Heart right ventricle (tissue), 16 donors: ENCODE measurements around the gene MXRA8. TPM values are rescaled to one million over a fixed set of nuclear protein-coding genes. Genes with fewer than 3 reads are reported as not detected.
"Not testable (repeated sequence)": the region's sequence is repeated elsewhere in the genome, so short reads cannot be mapped to it uniquely, and the experiment has no call there.

Experiments used
- ATAC-seq, 8 donors: fragments of 200-7000 bp; cut with Tn5 transposase; one replicate each; pipeline ENCODE4 v1.9.1; 2020; ENCODE audit warnings: mild to moderate bottlenecking in 8 of 8, moderate library complexity in 8 of 8, moderate number of reproducible peaks in 1 of 8
- DNase-seq, 2 donors: peaks; one replicate each; pipeline ENCODE4 v3.0.0-alpha.2; 2020
- H3K27ac ChIP-seq, 10 donors: fragments of 200-600 bp; sonication (generic) in 2 of 10; one replicate each; pipeline versions ENCODE4 v1.5.0 to v1.8.0; 2020 to 2022; ENCODE audit warnings: mild to moderate bottlenecking in 3 of 10
- H3K27me3 ChIP-seq, 7 donors: fragments of 200-600 bp; one replicate each; pipeline ENCODE4 v1.8.0; 2021 to 2022; ENCODE audit warnings: mild to moderate bottlenecking in 2 of 7
- H3K36me3 ChIP-seq, 9 donors: fragments of 200-600 bp; sonication (generic) in 1 of 9; one replicate each; pipeline versions ENCODE4 v1.5.0 to v1.8.0; 2020 to 2022; ENCODE audit warnings: mild to moderate bottlenecking in 2 of 9
- H3K4me1 ChIP-seq, 9 donors: fragments of 200-600 bp; sonication (generic) in 1 of 9; one replicate each; pipeline versions ENCODE4 v1.5.0 to v1.8.0; 2020 to 2022; ENCODE audit warnings: mild to moderate bottlenecking in 4 of 9
- H3K4me3 ChIP-seq, 10 donors: fragments of 200-600 bp; sonication (generic) in 2 of 10; one replicate each; pipeline versions ENCODE4 v1.5.0 to v1.8.0; 2020 to 2022; ENCODE audit warnings: mild to moderate bottlenecking in 7 of 10, moderate library complexity in 2 of 10
- H3K9me3 ChIP-seq, 11 donors: fragments of 200-600 bp in 10 of 11; sonication (generic) in 2 of 11; one replicate each; pipeline versions ENCODE4 v1.5.0 to v1.8.0; 2013 to 2022; ENCODE audit warnings: mild to moderate bottlenecking in 2 of 11, control low read depth in 1 of 11, moderate library complexity in 1 of 11
- WGBS, 2 donors: extraction: QIAGEN DNeasy Blood & Tissue Kit; methylation state at CpG; one replicate each; pipeline ENCODE4 v1.1.7; 2013; ENCODE audit warnings: inconsistent platforms in 1 of 2; 5-methylcytosine and 5-hydroxymethylcytosine counted together
- intact Hi-C, 10 donors: fragments of 100-400 bp; cut with DNase I; formaldehyde crosslinking; loops; one replicate each; pipeline versions ENCODE4 v1.11.1 to v1.14.2; 2022
- polyA plus RNA-seq, 2 donors: library from polyadenylated mRNA; stranded (reverse); fragments of 200-250 nt; gene quantifications; one replicate each; pipeline ENCODE4 v1.2.3, GENCODE V29; 2013
- total RNA-seq, 10 donors: library from RNA; stranded (reverse); fragmentation: NEBNext Ultra II Directional in 3 of 10; extraction: Animal tissue kit (Norgen Biotek cat#: 25700) in 3 of 10; gene quantifications; one replicate each; pipeline versions ENCODE4 v1.2.1 to v1.2.4, GENCODE V29; 2021 to 2023
- TF ChIP-seq, protein P1 (sequence below), 9 donors: fragments of 200-600 bp; sonication (generic) in 2 of 9; IDR thresholded peaks; one replicate each; pipeline versions ENCODE4 v1.5.0 to v1.8.0; 2021 to 2022; ENCODE audit warnings: antibody characterized with exemption in 9 of 9, mild to moderate bottlenecking in 5 of 9, moderate library complexity in 1 of 9
- donor health status: Arrhythmogenic right ventricular cardiomyopathy.
- donor health status: ischemic (EF 13 %, LVEDD 7.1; RV severe dilation, severe dysfunction).
- donor health status: healthy with polysubstance abuse.
- donor health status: DM: no; HTN: yes; CAD: no.
- donor health status: DM: no; HTN: no; CAD: no.
- donor health status: ischemic (EF 25% LVEDD 6.9; RV normal size, moderate dysfunction).
- donor health status: ischemic (EF 25% LVEDD 5.7; RV mildly dilated, moderate dysfunction).
- donor health status: healthy.
- donor health status: DM: yes; HTN: yes; CAD: no.
- donor health status: Ischemic cardiomyopathy.
- donor health status: ischemic (EF 35%, LVEDD 5.7; RV mildly dilated, moderate dysfunction).
- donor health status: nonischemic (EF 11% LVEDD 7.7; RV severe dilation, severe dysfunction).
- donor health status: DM: yes; HTN: yes; CAD: no.
- donor health status: PGD.
- donor health status: ischemic (EF 29% LVEDD 5.4; RV normal size, mild dysfunction).
- donor health status: nonischemic (EF 23%, LVEDD 6.1; RV moderate dilation, normal function).

Gene MXRA8
- total and polyA plus RNA-seq, 12 donors: 7.2 to 35.6 (median 15.5) TPM

GRCh38 chr1:1390675-1391074 lies 32.3 kb upstream of the MXRA8 start:
- H3K36me3 ChIP-seq: peaks cover 22 to 100% (median 91%) of the 10 kb centered on the region in 9 donors
- H3K4me3 ChIP-seq: no peak overlapping the region
- WGBS, 2 donors: 69 to 78% methylated on average over 12 of the region's 12 CpGs
- H3K4me1 ChIP-seq: peaks cover 0 to 41% (median 16%) of the 10 kb centered on the region in 9 donors
- intact Hi-C loops: no loop called here
- TF ChIP-seq, protein P1, sequence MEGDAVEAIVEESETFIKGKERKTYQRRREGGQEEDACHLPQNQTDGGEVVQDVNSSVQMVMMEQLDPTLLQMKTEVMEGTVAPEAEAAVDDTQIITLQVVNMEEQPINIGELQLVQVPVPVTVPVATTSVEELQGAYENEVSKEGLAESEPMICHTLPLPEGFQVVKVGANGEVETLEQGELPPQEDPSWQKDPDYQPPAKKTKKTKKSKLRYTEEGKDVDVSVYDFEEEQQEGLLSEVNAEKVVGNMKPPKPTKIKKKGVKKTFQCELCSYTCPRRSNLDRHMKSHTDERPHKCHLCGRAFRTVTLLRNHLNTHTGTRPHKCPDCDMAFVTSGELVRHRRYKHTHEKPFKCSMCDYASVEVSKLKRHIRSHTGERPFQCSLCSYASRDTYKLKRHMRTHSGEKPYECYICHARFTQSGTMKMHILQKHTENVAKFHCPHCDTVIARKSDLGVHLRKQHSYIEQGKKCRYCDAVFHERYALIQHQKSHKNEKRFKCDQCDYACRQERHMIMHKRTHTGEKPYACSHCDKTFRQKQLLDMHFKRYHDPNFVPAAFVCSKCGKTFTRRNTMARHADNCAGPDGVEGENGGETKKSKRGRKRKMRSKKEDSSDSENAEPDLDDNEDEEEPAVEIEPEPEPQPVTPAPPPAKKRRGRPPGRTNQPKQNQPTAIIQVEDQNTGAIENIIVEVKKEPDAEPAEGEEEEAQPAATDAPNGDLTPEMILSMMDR (IDR thresholded peaks at IDR 0.05): no peak
- H3K9me3 ChIP-seq: no peaks in the 10 kb centered on the region
- DNase-seq (no peak), ATAC-seq (peak in 1 of 8 donors; percentile 27)
- H3K27me3 ChIP-seq: no peaks in the 10 kb centered on the region
- peak overlapping the region in 2 of 10 donors; percentile 37 to 41 for H3K27ac ChIP-seq

DNA sequence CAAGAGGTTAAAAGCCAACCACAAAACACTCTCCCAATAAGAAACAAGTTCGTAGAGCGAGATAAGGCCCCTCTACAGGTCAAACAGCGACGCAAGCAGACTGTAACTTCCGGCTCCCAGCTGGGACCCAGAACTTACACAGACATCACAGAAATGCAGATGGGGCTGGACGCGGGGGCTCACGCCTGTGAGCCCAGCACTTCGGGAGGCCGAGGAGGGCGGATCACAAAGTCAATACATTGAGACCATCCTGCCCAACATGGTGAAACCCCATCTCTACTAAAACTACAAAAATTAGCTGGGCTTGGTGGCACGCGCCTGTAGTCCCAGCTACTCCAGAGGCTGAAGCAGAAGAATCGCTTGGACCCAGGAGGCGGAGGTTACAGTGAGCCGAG lies 29.7 kb upstream of the MXRA8 start:
- H3K4me3 ChIP-seq: no peak overlapping the region
- TF ChIP-seq, protein P1 (IDR thresholded peaks at IDR 0.05): no peak

GRCh38 chr1:1387098-1388077 lies 29.0 kb upstream of the MXRA8 start:
- no peaks in the 10 kb centered on the region for H3K27me3 ChIP-seq
- H3K4me1 ChIP-seq: peaks cover 0 to 18% (median 9%) of the 10 kb centered on the region in 9 donors
- H3K4me3 ChIP-seq: no peak overlapping the region
- DNase-seq (no peak), ATAC-seq (peak in 1 of 8 donors; percentile 20)
- H3K27ac ChIP-seq: no peak overlapping the region
- intact Hi-C loops: no loop called here
- H3K36me3 ChIP-seq: peaks cover 14 to 86% (median 70%) of the 10 kb centered on the region in 9 donors
- H3K9me3 ChIP-seq: no peaks in the 10 kb centered on the region
- 95 to 97% methylated on average over 50 of the region's 50 CpGs for WGBS, 2 donors
- TF ChIP-seq, protein P1 (IDR thresholded peaks at IDR 0.05): no peak

More for the DNA sequence above, 29.7 kb upstream of the MXRA8 start:
- intact Hi-C loops: no loop called here
- 96 to 97% methylated on average over 16 of the region's 16 CpGs for WGBS, 2 donors
- Histone ChIP-seq H3K9me3 (no peaks in the 10 kb centered on the region), H3K27me3 (no peaks in the 10 kb centered on the region), H3K4me1 (peaks cover 0 to 20% (median 9%) of the 10 kb centered on the region in 9 donors), H3K27ac (no peak overlapping the region), H3K36me3 (peaks cover 20 to 93% (median 77%) of the 10 kb centered on the region in 9 donors)
- ATAC-seq: no peak
- no peak for DNase-seq

DNA sequence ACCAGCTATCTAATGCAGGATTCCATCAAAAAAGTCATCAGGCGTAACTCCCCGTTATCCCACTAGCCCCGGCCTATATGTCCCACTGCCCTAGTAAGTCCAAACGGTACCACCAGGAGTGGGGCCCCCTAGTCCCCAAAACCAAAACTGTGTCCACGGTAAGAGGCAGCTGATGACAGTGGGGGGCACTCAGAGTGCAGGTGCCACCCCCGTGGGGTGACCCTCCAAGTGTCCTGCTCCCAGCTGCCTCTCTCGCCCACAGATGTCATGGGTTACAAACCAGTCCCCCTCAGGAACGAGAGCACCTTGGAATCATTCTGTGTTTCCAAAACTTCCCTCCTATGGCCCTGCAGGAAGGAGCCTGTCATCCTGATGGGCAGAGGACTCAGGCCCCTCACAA lies 27.6 kb upstream of the MXRA8 start:
- no peak overlapping the region for H3K4me3 ChIP-seq
- intact Hi-C loops: no loop called here
- H3K36me3 ChIP-seq: peaks cover 14 to 73% (median 56%) of the 10 kb centered on the region in 9 donors
- TF ChIP-seq, protein P1 (IDR thresholded peaks at IDR 0.05): no peak
- no peak for ATAC-seq
- peaks cover 0 to 12% (median 5%) of the 10 kb centered on the region in 9 donors for H3K4me1 ChIP-seq
- no peaks in the 10 kb centered on the region for H3K9me3 ChIP-seq
- H3K27me3 ChIP-seq: no peaks in the 10 kb centered on the region
- WGBS, 2 donors: 92 to 94% methylated on average over 8 of the region's 8 CpGs
- no peak for DNase-seq
- H3K27ac ChIP-seq: no peak overlapping the region

- peaks cover 14 to 73% (median 50%) of the 10 kb centered on the region in 9 donors for H3K36me3 ChIP-seq
- H3K9me3 ChIP-seq, H3K27ac ChIP-seq, intact Hi-C loops, H3K27me3 ChIP-seq, ATAC-seq, H3K4me1 ChIP-seq, DNase-seq, H3K4me3 ChIP-seq: not testable (repeated sequence)
- WGBS, 2 donors: 94 to 96% methylated on average over 29 of the region's 29 CpGs
Observed at GRCh38 chr1:1385339-1385738, 27.0 kb upstream of the MXRA8 start.
